Hematopoietic multipotent progenitor cell treated with erythropoietin and hydrocortisone succinate and interleukin-3 and kit ligand, for 17 days (in vitro differentiated cells): ENCODE measurements around the gene UNKL.
"Not testable (repeated sequence)": the region's sequence is repeated elsewhere in the genome, so short reads cannot be mapped to it uniquely, and the experiment has no call there.

Experiments used
- DNase-seq: peaks from one replicate; pipeline ENCODE4 v3.0.0-alpha.2; 2015; ENCODE audit warnings: low spot score

Gene UNKL

GRCh38 chr16:1446296-1447080, 32.0 kb upstream of the UNKL start:
- DNase-seq, result no peak

DNA sequence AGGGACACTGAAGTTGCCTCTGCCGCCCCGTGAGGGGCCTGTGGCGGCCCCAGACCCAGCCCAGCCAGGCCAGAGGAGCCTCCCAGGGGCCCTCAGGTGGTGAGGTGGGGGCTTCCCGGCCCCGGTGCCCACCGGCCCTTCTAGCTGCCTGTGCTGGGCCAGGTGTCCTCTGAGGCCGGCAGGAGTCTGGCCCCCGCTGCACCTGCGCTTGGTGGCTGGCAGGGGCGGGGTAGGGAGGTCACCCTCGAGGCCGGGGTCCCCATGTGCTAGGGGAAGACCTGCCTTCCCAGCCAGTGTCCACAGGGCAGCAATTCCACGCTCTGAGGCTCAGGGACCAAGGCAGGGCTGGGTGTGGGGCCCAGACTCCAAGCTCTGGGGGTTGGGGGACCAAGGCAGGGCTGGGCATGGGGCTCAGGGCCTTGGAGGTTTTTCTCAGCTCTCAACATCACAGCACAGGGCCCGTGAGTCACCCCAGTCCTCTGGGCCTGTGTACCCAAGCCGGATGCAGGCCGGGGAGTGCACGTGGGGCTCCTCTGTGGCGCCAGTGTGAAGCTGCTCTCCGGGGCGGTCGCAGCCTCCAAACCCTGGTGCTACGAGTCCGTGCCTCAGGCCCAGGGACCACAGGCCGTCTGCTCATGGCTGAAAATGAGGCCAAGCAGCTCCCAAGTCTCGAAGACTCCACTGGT, 31.2 kb upstream of the UNKL start:
- DNase-seq, result no peak

GRCh38 chr16:1444730-1445517, 30.4 kb upstream of the UNKL start:
- DNase-seq, result no peak

DNA sequence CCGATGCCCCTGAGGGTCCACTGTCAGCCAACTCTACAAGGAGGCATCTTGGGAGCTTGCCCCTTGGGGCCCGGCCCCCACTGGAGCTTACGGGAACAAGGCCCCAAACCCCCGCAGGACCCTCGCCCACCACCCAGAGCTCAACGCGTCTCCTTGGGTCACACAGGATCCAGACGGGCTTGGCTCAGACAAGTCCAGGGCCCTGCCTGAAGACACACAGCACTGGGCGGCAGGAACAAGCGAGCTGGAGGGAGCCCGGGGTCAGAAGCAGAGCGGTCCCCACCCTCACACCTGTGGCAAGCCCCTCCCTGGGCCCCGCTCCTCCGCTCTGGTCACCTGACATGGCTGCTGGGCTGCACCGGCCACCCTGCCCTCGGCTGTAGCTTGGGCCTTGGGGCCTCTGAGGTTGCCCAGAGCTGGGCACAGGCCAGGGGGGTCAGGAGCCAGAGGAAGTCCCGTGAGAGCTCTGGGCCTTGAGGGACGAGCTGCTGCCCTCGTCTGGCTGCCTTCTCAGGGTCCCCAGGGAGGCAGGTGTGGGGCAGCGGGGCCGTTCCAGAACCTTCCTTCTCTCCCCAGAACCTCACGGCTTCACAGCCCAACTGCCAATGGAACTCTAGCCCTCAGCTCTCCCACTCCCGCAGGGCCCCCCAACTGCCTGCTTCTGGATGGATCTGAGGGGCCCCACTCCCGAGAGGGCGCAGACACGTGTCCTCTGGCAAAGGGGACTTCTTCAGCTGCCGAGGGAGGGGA, 29.7 kb upstream of the UNKL start, which contains the start of gene CCDC154:
Gene CCDC154 (minus strand): TSS at position 577 of the 750 bp plus-strand sequence. CDS start 234 bp downstream, at position 343.
- no peak for DNase-seq

DNA sequence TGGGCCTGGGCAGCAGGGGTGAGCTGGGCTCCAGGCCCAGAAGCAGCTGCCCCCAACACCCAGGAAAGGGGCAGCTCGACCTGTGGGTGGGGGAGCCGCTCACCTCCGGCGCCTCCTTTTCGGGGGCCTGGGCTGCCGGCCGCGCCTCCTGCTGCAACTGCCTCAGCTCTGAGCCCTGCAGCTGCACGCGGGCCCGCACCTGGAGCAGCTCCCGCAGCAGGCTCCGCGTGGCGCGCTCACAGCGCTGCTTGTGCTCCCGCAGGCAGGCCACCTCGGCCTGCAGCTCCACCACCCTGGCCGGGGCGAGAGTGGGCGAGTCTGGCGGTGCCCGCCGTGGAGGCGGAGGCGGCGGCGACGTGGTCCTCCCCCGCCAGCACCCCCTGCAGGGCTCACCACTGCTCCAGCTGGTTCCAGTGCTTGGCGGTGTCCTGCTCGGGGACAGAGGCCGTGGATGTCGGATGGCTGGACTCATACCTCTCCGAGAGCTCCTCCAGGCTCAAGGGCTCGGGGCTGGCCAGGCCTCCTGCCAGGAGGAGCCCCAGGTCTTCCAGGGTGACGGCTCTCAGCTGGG, 29.0 kb upstream of the UNKL start:
- DNase-seq, result no peak

- no peak for DNase-seq
These were observed 28.2 kb upstream of the UNKL start for GRCh38 chr16:1442697-1443096.

DNA sequence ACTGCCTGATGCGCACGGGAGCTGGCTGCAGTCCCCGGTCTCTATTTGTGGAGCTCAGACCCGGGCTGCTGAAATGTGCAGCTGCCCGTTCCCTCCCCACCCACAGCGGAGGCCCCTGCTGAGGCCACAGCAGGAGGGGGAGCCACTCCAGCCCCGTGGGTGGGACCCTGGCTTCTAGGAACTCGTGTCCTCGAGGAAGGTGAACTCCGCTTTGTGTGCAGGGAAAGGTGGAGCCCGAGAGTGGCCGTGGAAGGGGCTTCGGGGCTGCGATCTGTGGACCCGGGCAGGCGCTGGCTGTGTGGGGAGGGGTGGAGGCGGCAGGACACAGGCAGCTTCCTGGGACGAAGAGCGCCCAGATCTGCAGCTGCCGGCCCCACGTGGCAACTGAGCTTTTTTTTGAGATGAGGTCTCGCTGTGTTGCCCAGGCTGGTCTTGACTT, 26.9 kb upstream of the UNKL start:
- DNase-seq, result no peak

GRCh38 chr16:1439699-1440074, 25.2 kb upstream of the UNKL start:
- not testable (repeated sequence) for DNase-seq

DNA sequence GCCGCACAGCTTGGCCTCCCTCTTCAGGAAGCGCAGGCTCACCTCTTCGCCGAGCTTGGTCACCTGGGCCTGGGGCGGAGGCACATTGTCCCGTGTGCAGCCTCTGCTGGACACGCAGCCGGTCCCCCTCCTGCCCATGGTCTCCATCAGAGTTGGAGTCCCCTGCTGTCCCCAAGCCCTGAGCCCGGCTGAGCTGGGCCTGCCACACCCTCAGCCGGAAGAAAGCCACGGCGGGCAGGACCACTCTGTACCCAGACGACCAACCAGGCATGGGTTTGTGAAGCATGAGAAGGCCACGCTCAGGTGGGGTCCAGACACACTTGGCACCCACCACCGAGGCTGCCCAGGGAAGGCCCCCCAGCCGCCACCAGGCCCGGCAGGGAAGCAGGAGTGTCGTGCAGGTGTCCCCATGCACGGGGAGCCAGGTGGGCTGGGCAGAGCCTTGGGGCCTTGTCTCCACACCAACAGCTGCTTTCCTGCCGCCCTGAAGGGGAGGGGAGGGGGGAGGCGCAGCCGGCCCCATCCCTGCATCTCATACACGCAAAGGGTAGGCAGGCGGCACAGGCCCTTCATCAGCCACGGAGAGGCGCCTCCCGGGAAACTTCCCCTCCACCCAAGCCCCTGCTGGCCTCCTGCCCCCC, 24.7 kb upstream of the UNKL start:
- no peak for DNase-seq

- DNase-seq, result no peak
These were observed 23.9 kb upstream of the UNKL start for GRCh38 chr16:1438229-1439057.

- no peak for DNase-seq
These were observed 23.1 kb upstream of the UNKL start for GRCh38 chr16:1437606-1438005.

- no peak for DNase-seq
These were observed 22.3 kb upstream of the UNKL start for GRCh38 chr16:1436731-1437355.

GRCh38 chr16:1435921-1436697, 21.6 kb upstream of the UNKL start:
- no peak for DNase-seq

- no peak for DNase-seq
These were observed 20.4 kb upstream of the UNKL start for GRCh38 chr16:1434644-1435592.

GRCh38 chr16:1433756-1434155, 19.3 kb upstream of the UNKL start:
- DNase-seq, result no peak

DNA sequence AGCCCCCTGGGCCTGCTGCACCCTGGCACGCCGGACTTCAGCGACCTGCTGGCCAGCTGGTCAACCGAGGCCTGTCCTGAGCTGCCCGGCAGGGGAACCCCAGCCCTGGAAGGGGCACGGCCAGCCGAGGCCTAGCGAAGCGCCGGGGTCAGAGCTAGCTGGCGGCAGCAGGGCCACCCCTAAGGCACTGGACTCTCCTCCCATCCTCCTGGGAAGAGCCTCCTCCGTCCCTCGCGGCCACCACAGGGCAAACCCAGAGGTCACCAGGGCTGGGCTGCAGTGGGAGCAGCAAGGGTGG, 18.7 kb upstream of the UNKL start:
- DNase-seq, result no peak

DNA sequence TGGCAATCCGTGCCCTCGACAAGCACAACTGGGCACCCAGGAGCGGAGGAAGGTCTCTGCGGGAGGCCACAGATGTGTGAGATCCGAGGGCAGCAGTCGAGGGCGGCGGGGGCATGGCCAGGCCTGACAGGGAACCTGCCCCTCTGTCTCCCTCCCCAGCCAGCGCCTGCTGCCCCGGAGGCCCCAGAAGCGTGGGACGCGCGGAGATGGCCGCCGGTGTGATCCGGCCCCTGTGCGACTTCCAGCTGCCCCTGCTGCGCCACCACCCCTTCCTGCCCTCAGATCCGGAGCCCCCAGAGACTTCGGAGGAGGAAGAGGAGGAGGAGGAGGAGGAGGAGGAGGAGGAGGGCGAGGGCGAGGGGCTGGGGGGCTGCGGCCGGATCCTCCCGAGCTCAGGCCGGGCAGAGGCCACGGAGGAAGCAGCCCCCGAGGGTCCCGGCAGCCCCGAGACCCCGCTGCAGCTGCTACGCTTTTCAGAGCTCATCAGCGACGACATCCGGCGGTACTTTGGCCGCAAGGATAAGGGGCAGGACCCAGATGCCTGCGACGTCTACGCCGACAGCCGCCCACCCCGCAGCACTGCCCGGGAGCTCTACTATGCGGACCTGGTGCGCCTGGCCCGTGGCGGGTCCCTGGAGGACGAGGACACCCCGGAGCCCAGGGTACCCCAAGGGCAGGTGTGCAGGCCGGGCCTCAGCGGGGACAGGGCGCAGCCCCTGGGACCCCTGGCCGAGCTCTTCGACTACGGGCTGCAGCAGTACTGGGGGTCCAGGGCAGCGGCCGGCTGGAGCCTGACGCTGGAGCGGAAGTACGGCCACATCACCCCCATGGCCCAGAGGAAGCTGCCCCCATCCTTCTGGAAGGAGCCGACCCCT, 18.1 kb upstream of the UNKL start:
- DNase-seq, result no peak
